ENCODE data around the gene PLPP2. TPM values are rescaled to one million over a fixed set of nuclear protein-coding genes. Genes with fewer than 3 reads are reported as not detected.

PLPP2 gene
- total and polyA plus RNA-seq, 9 of the 15 experiments (the other 6 are each of a cell fraction or from before 2014, with no cell fraction given) = 0.51 to 4.4 (median 2.2) TPM; not detected in 1

DNA sequence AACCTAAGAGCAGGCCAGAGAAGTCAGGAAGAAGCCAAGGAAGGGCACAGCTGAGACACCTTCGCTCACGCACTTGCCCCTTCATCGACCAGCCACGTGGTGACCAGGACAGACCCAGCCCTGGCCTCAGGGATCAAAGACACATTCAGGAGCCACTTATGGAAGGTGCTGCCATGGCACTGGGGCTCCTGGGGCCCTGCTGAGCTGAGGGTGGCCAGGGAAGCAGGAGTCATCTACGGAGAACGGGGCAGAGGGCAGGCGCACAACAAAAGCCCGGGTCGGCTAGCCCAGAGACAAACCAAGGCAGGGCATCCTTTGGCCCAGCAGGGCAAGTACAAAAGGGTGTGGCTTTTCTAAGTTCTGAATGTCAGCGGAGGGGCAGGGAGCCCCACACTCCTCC lies 2.3 kb downstream of the PLPP2 start (continued):
- TF ChIP-seq ZBTB40 (IDR thresholded peaks at IDR 0.05) (no peak), ZBTB40 (CRISPR knock-in tag; IDR thresholded peaks at IDR 0.05) (no peak), MAZ (CRISPR knock-in tag; conservative IDR thresholded peaks at IDR 0.05 in 1 of 2, IDR thresholded peaks at IDR 0.05 in 1 of 2) (no peak)

Measured in K562 (cell line).